Lung (tissue), 12 donors: ENCODE results near the gene C1orf74. TPM values are rescaled to one million over a fixed set of nuclear protein-coding genes. Genes with fewer than 3 reads are reported as not detected.

Experiments used
- ATAC-seq: fragments of 200-7000 bp; cut with Tn5 transposase; one replicate; pipeline ENCODE4 v1.9.1; 2020; ENCODE audit warnings: moderate number of reproducible peaks; ENCODE audit not compliant: insufficient read depth, low FRiP score
- DNase-seq, 3 donors: peaks; one replicate each; pipeline ENCODE4 v3.0.0-alpha.2; 2013 to 2017
- H3K27ac ChIP-seq, 2 donors: one replicate each; pipeline ENCODE4 v1.5.1; 2013; ENCODE audit warnings: mild to moderate bottlenecking in 2 of 2, moderate library complexity in 2 of 2, control low read depth in 1 of 2, inconsistent platforms in 1 of 2, low read depth in 1 of 2, low read length in 1 of 2
- H3K27me3 ChIP-seq, 3 donors: one replicate each; pipeline ENCODE4 v1.5.1; 2013; ENCODE audit warnings: low read length in 2 of 3; ENCODE audit not compliant: control insufficient read depth in 3 of 3, insufficient read depth in 3 of 3
- H3K36me3 ChIP-seq, 4 donors: one replicate each; pipeline ENCODE4 v1.5.1; 2013; ENCODE audit warnings: low read length in 4 of 4, mild to moderate bottlenecking in 1 of 4, moderate library complexity in 1 of 4; ENCODE audit not compliant: control insufficient read depth in 4 of 4, insufficient read depth in 4 of 4
- H3K4me1 ChIP-seq, 5 donors: one replicate each; pipeline ENCODE4 v1.5.1; 2013; ENCODE audit warnings: low read length in 5 of 5, mild to moderate bottlenecking in 2 of 5, moderate library complexity in 1 of 5; ENCODE audit not compliant: control insufficient read depth in 5 of 5, insufficient read depth in 5 of 5
- H3K4me3 ChIP-seq: one replicate; pipeline ENCODE4 v1.5.1; 2013; ENCODE audit warnings: mild to moderate bottlenecking, control low read depth, moderate library complexity
- H3K9ac ChIP-seq, 2 donors: one replicate each; pipeline ENCODE4 v1.5.1; 2013; ENCODE audit warnings: low read length in 2 of 2, control low read depth in 1 of 2; ENCODE audit not compliant: insufficient read depth in 1 of 2
- H3K9me3 ChIP-seq, 4 donors: one replicate each; pipeline ENCODE4 v1.5.1; 2013; ENCODE audit warnings: low read length in 3 of 4, mild to moderate bottlenecking in 1 of 4, moderate library complexity in 1 of 4; ENCODE audit not compliant: control insufficient read depth in 4 of 4, insufficient read depth in 3 of 4
- WGBS, 2 donors: extraction: QIAGEN DNeasy Blood & Tissue Kit; methylation state at CpG; one replicate each; pipeline ENCODE4 v1.1.7; 2013; 5-methylcytosine and 5-hydroxymethylcytosine counted together
- polyA plus RNA-seq, 2 donors: library from polyadenylated mRNA; stranded (reverse); fragments of 200-250 nt; gene quantifications; one replicate each; pipeline ENCODE4 v1.2.1, GENCODE V29; 2013
- total RNA-seq, 2 donors: library from RNA; depleted of rRNA in 1 of 2; stranded (reverse); fragments of >200 nt in 1 of 2; gene quantifications; one replicate each; pipeline ENCODE4 v1.2.1, GENCODE V29; 2014 to 2021
- TF ChIP-seq, protein P1 (sequence below): IDR thresholded peaks from 2 replicates; pipeline ENCODE4 v1.5.1; 2012; ENCODE audit warnings: mild to moderate bottlenecking; ENCODE audit errors: control extremely low read depth, extremely low read depth
- donor health status: control.
- donor health status: control.
- donor health status: Bipolar disorder and iron deficiency.
- donor health status: healthy.
- donor health status: DM: yes; HTN: yes; CAD: no.

Gene C1orf74
- total and polyA plus RNA-seq, 4 donors, result 0.75 to 2.5 (median 1.5) TPM

DNA sequence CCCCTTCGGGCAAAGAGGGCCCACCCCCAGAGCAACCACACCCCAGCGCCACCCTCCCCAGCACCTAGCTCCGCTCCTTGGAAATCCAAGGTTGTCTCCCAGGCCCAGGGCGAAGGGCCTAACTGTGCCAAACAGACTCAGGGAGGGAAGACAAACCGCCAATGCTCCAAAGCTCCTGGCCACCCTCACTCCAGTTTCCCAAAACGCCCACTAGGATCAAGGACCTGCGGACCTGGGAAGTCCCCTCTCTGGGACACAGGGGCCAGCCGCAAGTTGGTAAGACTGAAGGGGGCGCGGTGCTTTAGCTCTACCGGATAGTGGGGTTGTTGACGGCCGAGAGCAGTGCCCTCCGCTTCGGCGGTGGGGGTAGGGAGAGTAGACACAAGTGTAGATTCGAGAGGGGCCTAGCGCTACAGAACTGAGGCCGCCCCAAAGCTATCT lies 21.0 kb upstream of the C1orf74 start:
- ATAC-seq, result no peak
- peaks cover 0 to 19% (median 0%) of the 10 kb centered on the region in 5 donors for H3K4me1 ChIP-seq

DNA sequence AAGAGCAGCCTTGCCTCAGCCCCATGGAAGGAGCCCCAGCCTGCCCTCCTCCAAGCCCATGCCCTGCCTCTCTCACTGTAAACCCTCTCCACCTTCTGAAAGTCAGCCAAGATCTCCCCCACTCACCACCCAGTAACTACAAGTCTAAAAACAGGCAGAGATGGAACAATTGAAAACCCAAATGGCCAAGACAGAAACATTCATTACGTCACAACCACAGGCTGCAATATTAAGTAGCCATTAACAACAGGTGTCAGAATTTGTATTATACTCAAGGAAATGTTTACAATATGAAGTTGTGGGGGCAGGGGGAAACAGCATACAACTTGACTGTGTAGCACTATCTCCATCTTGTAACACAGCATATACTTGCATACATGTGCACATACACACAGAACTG lies 19.2 kb upstream of the C1orf74 start:
- H3K27me3 ChIP-seq, result peaks cover 2 to 9% (median 2%) of the 10 kb centered on the region in 3 donors
- WGBS, 2 donors, result 70 to 85% methylated on average over 1 of the region's 1 CpG
- H3K9me3 ChIP-seq, result no peaks in the 10 kb centered on the region
- H3K4me3 ChIP-seq, result no peak overlapping the region
- no peak for ATAC-seq
- H3K9ac ChIP-seq, result no peak overlapping the region
- no peaks in the 10 kb centered on the region for H3K36me3 ChIP-seq
- H3K4me1 ChIP-seq, result peaks cover 0 to 19% (median 0%) of the 10 kb centered on the region in 5 donors
- TF ChIP-seq, protein P1, sequence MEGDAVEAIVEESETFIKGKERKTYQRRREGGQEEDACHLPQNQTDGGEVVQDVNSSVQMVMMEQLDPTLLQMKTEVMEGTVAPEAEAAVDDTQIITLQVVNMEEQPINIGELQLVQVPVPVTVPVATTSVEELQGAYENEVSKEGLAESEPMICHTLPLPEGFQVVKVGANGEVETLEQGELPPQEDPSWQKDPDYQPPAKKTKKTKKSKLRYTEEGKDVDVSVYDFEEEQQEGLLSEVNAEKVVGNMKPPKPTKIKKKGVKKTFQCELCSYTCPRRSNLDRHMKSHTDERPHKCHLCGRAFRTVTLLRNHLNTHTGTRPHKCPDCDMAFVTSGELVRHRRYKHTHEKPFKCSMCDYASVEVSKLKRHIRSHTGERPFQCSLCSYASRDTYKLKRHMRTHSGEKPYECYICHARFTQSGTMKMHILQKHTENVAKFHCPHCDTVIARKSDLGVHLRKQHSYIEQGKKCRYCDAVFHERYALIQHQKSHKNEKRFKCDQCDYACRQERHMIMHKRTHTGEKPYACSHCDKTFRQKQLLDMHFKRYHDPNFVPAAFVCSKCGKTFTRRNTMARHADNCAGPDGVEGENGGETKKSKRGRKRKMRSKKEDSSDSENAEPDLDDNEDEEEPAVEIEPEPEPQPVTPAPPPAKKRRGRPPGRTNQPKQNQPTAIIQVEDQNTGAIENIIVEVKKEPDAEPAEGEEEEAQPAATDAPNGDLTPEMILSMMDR, result no peak
- H3K27ac ChIP-seq, result no peak overlapping the region
- no peak for DNase-seq

More for the DNA sequence above, 21.0 kb upstream of the C1orf74 start:
- Histone ChIP-seq H3K27me3 (peaks cover 0 to 6% (median 2%) of the 10 kb centered on the region in 3 donors), H3K36me3 (no peaks in the 10 kb centered on the region), H3K27ac (peak overlapping the region in 1 of 2 donors; percentile 88), H3K9me3 (no peaks in the 10 kb centered on the region), H3K9ac (peak overlapping the region; percentile 26 to 74), H3K4me3 (peak overlapping the region; percentile 41)
- DNase-seq, result peak; percentile 17 to 36 (median 34)
- TF ChIP-seq, protein P1, result no peak
- 37 to 52% methylated on average over 19 of the region's 19 CpGs for WGBS, 2 donors

DNA sequence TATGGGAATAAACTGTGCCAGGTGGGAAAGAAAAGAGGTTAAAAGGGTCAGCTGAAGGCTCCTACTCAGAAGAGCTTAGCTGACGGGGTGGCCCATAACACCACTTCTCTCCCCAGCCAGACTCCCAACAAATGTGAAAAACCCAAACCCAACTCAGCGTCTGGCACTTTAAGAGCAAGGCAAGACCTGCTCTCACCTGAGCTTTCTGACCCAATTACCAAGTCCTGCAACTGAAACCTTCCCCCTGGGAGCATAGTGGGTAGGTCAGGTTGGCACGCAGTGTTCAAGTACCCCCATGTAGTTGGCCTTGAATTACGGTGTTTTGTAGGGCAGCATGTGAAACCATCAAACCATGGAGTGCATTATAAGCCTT lies 18.4 kb upstream of the C1orf74 start:
- TF ChIP-seq, protein P1, result no peak
- Histone ChIP-seq H3K27me3 (peaks cover 2 to 9% (median 2%) of the 10 kb centered on the region in 3 donors), H3K36me3 (no peaks in the 10 kb centered on the region), H3K4me1 (peaks cover 0 to 19% (median 0%) of the 10 kb centered on the region in 5 donors), H3K4me3 (no peak overlapping the region), H3K27ac (no peak overlapping the region), H3K9me3 (no peaks in the 10 kb centered on the region), H3K9ac (no peak overlapping the region)
- ATAC-seq (no peak), DNase-seq (no peak)
- 85 to 91% methylated on average over 4 of the region's 4 CpGs for WGBS, 2 donors

DNA sequence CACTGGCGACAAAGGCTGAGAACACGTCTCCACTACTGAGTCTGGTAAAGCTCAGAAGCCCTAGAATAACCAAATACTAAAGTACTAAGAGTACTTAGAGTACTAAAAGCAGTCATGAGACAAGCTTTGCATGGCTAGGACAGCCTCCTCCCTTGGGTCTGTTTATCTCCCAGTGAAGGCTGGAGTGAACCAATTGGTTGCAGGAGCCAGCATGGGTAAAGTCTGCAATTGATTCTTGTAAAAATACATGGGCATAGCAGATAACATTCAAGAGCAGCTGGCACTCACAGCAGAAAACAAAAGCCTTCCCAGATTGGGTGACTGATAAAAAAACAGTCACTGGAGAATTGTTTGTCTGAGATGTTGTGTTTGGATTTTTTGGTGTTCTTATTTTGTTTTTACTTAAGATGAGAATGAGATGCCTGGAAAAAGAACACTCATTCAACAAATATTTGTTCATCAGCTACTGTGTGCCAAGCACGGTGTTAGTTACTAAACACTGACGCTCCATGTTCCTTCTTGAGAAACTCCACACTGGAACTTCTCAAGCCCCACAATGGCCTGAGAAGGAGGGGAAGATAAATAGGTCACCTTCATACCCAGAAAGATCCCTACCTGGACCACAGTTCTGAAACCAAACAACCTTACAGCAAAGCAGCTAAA lies 17.9 kb upstream of the C1orf74 start:
- ATAC-seq, result no peak
- Histone ChIP-seq H3K4me1 (peaks cover 0 to 14% (median 0%) of the 10 kb centered on the region in 5 donors), H3K9ac (no peak overlapping the region), H3K27ac (no peak overlapping the region), H3K9me3 (no peaks in the 10 kb centered on the region), H3K36me3 (no peaks in the 10 kb centered on the region), H3K27me3 (peaks cover 2 to 12% (median 2%) of the 10 kb centered on the region in 3 donors), H3K4me3 (no peak overlapping the region)
- TF ChIP-seq, protein P1, result no peak
- DNase-seq, result no peak
- WGBS, 2 donors, result 85 to 90% methylated on average over 4 of the region's 4 CpGs
